Calu3 (cell line): ENCODE data around the gene HS3ST5. TPM values are rescaled to one million over a fixed set of nuclear protein-coding genes. Genes with fewer than 3 reads are reported as not detected.

Source experiments
- BruUV-seq: library from RNA; stranded (reverse); fragments of 400-500 nt; replicated peaks from 2 replicates; lab custom pipeline; 2021; lab: Mats Ljungman, UMichigan
- CTCF ChIA-PET: fragments of 300-600 bp; sonication (Branson Sonifier 250); formaldehyde crosslinking; loops from one replicate; lab custom pipeline; 2022; ENCODE audit warnings: antibody characterized with exemption; lab: Charles Lee
- DNase-seq: peaks from one replicate; pipeline ENCODE4 v3.0.0; 2022
- H3K27ac Mint-ChIP-seq: one replicate; pipeline ENCODE4 v1.8.0; 2022; ENCODE audit warnings: mixed read lengths; ENCODE audit not compliant: unreplicated experiment
- H3K27me3 Mint-ChIP-seq: one replicate; pipeline ENCODE4 v1.8.0; 2022; ENCODE audit warnings: mixed read lengths; ENCODE audit not compliant: unreplicated experiment
- H3K36me3 Mint-ChIP-seq: one replicate; pipeline ENCODE4 v1.8.0; 2022; ENCODE audit warnings: mild to moderate bottlenecking, moderate library complexity, mixed read lengths; ENCODE audit not compliant: insufficient read depth, unreplicated experiment
- H3K4me1 Mint-ChIP-seq: one replicate; pipeline ENCODE4 v1.8.0; 2022; ENCODE audit warnings: mild to moderate bottlenecking, low read depth, mixed read lengths; ENCODE audit not compliant: unreplicated experiment
- H3K4me3 Mint-ChIP-seq: one replicate; pipeline ENCODE4 v1.8.0; 2022; ENCODE audit warnings: mild to moderate bottlenecking, low read depth, moderate library complexity, mixed read lengths; ENCODE audit not compliant: unreplicated experiment
- H3K9me3 Mint-ChIP-seq: one replicate; pipeline ENCODE4 v1.8.0; 2022; ENCODE audit warnings: low read depth, mixed read lengths; ENCODE audit not compliant: unreplicated experiment
- CTCF ChIP-seq: fragments of 200-600 bp; IDR thresholded peaks from one replicate; pipeline ENCODE4 v1.8.0; 2022; ENCODE audit warnings: antibody characterized with exemption; ENCODE audit not compliant: unreplicated experiment
- intact Hi-C: fragments of 100-400 bp; cut with micrococcal nuclease; formaldehyde crosslinking; loops from one replicate; pipeline ENCODE4 v1.10.0; 2022; ENCODE audit not compliant: unreplicated experiment
- total RNA-seq: library from RNA; stranded (reverse); gene quantifications from 2 replicates; pipeline ENCODE4 v1.2.3, GENCODE V29; 2022

HS3ST5 gene
- total RNA-seq, 1 experiment from 2014 or later: 0.40 TPM

GRCh38 chr6:114121913-114122662 is 220.7 kb downstream of the HS3ST5 start:
- no peak for DNase-seq
- TF ChIP-seq CTCF: no peak
- CTCF ChIA-PET: no interaction called here
- Mint-ChIP-seq H3K27me3 (no peaks in the 10 kb centered on the region), H3K27ac (no peak overlapping the region), H3K4me1 (no peaks in the 10 kb centered on the region), H3K4me3 (no peak overlapping the region), H3K9me3 (no peaks in the 10 kb centered on the region), H3K36me3 (no peaks in the 10 kb centered on the region)
- BruUV-seq: no TSS peak
- intact Hi-C loops: no loop called here

DNA sequence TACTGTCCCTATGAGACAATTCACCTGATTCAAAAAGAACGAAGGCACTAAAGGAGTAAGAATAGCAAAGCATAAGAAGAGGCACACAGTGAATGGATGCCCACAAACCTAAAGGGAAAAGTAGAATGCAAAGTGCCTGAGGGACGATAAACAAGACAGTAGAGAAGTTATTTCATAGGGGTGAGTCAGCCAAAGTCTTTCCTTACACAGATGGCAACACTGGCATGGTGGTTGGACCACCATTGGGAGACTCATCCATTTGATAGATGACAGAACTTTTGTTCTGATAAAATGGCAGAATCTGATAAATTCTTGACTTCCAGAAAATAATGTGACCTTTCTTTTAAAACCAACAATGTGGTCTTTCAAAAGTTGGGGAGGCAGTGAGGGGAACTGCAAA is 223.8 kb downstream of the HS3ST5 start:
- Mint-ChIP-seq H3K4me3 (no peak overlapping the region), H3K27ac (no peak overlapping the region), H3K4me1 (no peaks in the 10 kb centered on the region), H3K9me3 (no peaks in the 10 kb centered on the region), H3K36me3 (no peaks in the 10 kb centered on the region), H3K27me3 (no peaks in the 10 kb centered on the region)
- CTCF ChIA-PET: no interaction called here
- TF ChIP-seq CTCF: no peak
- BruUV-seq: no TSS peak
- no peak for DNase-seq
- intact Hi-C loops: no loop called here

DNA sequence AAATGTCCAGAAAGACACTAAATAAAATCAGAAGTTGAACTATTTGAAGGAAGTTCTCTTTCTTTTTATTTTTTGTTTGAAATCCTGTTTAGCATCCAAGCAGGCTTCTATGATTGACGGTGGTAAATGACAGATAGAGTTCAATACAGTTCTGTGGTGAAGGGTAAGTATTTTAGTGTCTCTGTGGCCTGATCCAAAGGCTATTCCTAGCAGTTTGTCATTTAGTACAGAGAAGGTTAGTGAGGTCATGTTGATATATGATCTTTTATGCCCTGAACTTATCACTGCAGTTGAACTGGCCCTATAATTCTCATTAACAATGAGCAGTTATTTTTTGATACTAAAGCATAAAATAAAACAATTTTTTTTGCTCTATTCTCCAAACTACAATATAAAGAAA is 227.2 kb downstream of the HS3ST5 start:
- TF ChIP-seq CTCF: no peak
- Mint-ChIP-seq H3K27me3 (no peaks in the 10 kb centered on the region), H3K27ac (no peak overlapping the region), H3K4me3 (no peak overlapping the region), H3K9me3 (no peaks in the 10 kb centered on the region), H3K36me3 (no peaks in the 10 kb centered on the region), H3K4me1 (no peaks in the 10 kb centered on the region)
- BruUV-seq: no TSS peak
- DNase-seq: no peak
- CTCF ChIA-PET: no interaction called here
- intact Hi-C loops: no loop called here

DNA sequence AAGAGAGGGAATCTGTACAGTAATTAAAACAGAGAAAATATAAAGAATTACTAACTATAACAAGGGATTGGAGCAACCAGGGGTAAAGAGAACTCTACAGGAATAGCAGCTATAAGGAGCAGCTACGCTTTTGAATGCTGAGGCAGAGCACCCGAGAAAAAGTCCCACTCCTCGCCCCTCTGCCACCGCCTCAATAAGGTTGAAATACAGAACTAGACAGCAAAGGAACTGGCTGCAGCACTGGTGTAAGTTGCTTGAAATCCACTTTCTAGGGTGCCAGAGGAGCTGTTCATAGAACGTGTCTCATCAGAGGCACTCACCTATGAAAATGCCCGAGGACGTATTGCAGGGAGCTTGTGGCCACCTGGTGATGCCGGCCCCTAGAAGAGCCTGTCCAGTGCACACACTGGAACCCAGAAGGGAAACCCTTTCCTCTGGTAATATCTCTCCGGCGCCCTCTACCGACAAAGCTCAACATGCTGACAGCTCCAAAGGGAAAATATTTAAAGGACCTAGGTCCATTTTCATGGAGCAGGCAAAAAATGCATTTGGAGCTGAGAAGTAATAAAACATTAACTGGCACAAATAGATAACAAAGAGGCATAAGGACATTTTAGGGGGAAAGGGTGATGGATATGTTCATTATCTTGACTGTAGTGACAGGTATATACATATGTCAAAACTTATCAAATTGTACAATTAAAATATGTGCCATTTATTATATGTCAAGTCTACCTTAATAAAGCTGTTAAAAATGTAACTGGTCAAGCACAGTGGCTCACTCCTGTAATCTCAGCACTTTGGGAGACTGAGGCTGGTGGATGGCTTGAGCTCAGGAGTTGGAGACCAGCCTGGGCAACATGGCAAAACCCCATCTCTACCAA is 234.5 kb downstream of the HS3ST5 start:
- Mint-ChIP-seq H3K27ac (no peak overlapping the region), H3K27me3 (no peaks in the 10 kb centered on the region), H3K4me1 (no peaks in the 10 kb centered on the region), H3K9me3 (no peaks in the 10 kb centered on the region), H3K4me3 (no peak overlapping the region), H3K36me3 (no peaks in the 10 kb centered on the region)
- TF ChIP-seq CTCF: peak; percentile 55
- peak; percentile 84 for DNase-seq
- BruUV-seq: no TSS peak
- intact Hi-C loops: loop anchor here (1.0 to 10.0 kb wide), 3 partner anchors 113 to 406 kb away; no protein-coding TSS in a partner anchor
- CTCF ChIA-PET: interaction anchor here (0.6 to 1.7 kb wide), 10 partner anchors 9 to 1037 kb away, joined by 3 to 36 read pairs (median 4); no protein-coding TSS in a partner anchor
